ENCODE results near the gene ZFAND3. TPM values are rescaled to one million over a fixed set of nuclear protein-coding genes. Genes with fewer than 3 reads are reported as not detected.

Gene ZFAND3
- total and polyA plus RNA-seq, 10 of the 15 experiments (the other 5 are each of a cell fraction or from before 2014, with no cell fraction given) = 0.90 to 34.4 (median 16.3) TPM

- FAIRE-seq = no peak
- Histone ChIP-seq H3K4me2 (ENCODE audit: control insufficient read depth, insufficient read depth) (no peak overlapping the region), H3K27ac (ENCODE audit: control insufficient read depth, insufficient read depth) (no peak overlapping the region), H3K9ac (ENCODE audit: control insufficient read depth, insufficient read depth, low read length) (no peak overlapping the region), H3K4me1 (ENCODE audit: control insufficient read depth, insufficient read depth, low read length) (no peaks in the 10 kb centered on the region), H3K27me3 (replicated peaks in 1 of 2; ENCODE audit: control insufficient read depth in 2 of 2, insufficient read depth in 2 of 2, low read length in 1 of 2) (no peaks in the 10 kb centered on the region), H4K20me1 (ENCODE audit: control insufficient read depth, insufficient read depth) (no peaks in the 10 kb centered on the region), H2AFZ (ENCODE audit: control insufficient read depth, low read depth, low read length) (no peak overlapping the region), H3K4me3 (no peak overlapping the region), H3K79me2 (ENCODE audit: control insufficient read depth, insufficient read depth, low read length) (no peaks in the 10 kb centered on the region), H3K9me3 (replicated peaks; ENCODE audit: control insufficient read depth, insufficient read depth, low read length) (no peaks in the 10 kb centered on the region), H3K36me3 (ENCODE audit: control insufficient read depth in 2 of 2, insufficient read depth in 2 of 2, low read length in 1 of 2) (peaks cover 3 to 9% of the 10 kb centered on the region in 2 experiments; a peak in 3 of 4 replicates)
- in situ Hi-C loops (cut with MboI) (no loop called here), intact Hi-C loops (cut with micrococcal nuclease; ENCODE audit: unreplicated experiment) (no loop called here)
- no peak for DNase-seq (ENCODE audit: low read depth, low spot score)
- ChIA-PET RAD21 (ENCODE audit: unreplicated experiment) (no interaction called here), CTCF (interaction anchor here (1.1 to 1.5 kb wide), 2 partner anchors 18 to 78 kb away, joined by 4 to 5 read pairs; no protein-coding TSS in a partner anchor), SMC1A (ENCODE audit: uncharacterized antibody, unreplicated experiment) (interaction anchor here (0.9 to 1.7 kb wide), 3 partner anchors 12 to 18 kb away, joined by 3 to 5 read pairs (median 5); no protein-coding TSS in a partner anchor), POLR2A (no interaction called here)
- TF ChIP-seq CBFB (IDR thresholded peaks at IDR 0.05; ENCODE audit: low read depth) = no peak
- no peak for TF ChIP-seq ZNF622 (IDR thresholded peaks at IDR 0.05)
- TF ChIP-seq LARP7 (IDR thresholded peaks at IDR 0.05) = no peak
- TF ChIP-seq JUND (IDR thresholded peaks at IDR 0.05; ENCODE audit: low read depth, low read length) = no peak
- no peak for TF ChIP-seq SIN3A (IDR thresholded peaks at IDR 0.05; ENCODE audit: low read depth, low read length)
- TF ChIP-seq ASH2L (IDR thresholded peaks at IDR 0.05; ENCODE audit: borderline replicate concordance, low read depth) = no peak
- no peak for TF ChIP-seq SRF (IDR thresholded peaks at IDR 0.05; ENCODE audit: low read depth in 2 of 2, low read length in 2 of 2)
- TF ChIP-seq NFYA (IDR thresholded peaks at IDR 0.05; ENCODE audit: borderline replicate concordance, low read depth, low read length) = no peak
- TF ChIP-seq RBBP5 (conservative IDR thresholded peaks at IDR 0.05) = no peak
- TF ChIP-seq SUZ12 (IDR thresholded peaks at IDR 0.05; ENCODE audit: unreplicated experiment) = no peak
- TF ChIP-seq KAT2A (conservative IDR thresholded peaks at IDR 0.05; ENCODE audit: control insufficient read depth, low read depth, low read length) = no peak
- TF ChIP-seq, protein P1, sequence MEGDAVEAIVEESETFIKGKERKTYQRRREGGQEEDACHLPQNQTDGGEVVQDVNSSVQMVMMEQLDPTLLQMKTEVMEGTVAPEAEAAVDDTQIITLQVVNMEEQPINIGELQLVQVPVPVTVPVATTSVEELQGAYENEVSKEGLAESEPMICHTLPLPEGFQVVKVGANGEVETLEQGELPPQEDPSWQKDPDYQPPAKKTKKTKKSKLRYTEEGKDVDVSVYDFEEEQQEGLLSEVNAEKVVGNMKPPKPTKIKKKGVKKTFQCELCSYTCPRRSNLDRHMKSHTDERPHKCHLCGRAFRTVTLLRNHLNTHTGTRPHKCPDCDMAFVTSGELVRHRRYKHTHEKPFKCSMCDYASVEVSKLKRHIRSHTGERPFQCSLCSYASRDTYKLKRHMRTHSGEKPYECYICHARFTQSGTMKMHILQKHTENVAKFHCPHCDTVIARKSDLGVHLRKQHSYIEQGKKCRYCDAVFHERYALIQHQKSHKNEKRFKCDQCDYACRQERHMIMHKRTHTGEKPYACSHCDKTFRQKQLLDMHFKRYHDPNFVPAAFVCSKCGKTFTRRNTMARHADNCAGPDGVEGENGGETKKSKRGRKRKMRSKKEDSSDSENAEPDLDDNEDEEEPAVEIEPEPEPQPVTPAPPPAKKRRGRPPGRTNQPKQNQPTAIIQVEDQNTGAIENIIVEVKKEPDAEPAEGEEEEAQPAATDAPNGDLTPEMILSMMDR (IDR thresholded peaks at IDR 0.05 in 2 of 3, conservative IDR thresholded peaks at IDR 0.05 in 1 of 3; ENCODE audit: control insufficient read depth in 2 of 3, extremely low read depth in 1 of 3, insufficient read depth in 1 of 3, low read depth in 3 of 3, low read length in 3 of 3) = no peak
- TF ChIP-seq, protein P2, sequence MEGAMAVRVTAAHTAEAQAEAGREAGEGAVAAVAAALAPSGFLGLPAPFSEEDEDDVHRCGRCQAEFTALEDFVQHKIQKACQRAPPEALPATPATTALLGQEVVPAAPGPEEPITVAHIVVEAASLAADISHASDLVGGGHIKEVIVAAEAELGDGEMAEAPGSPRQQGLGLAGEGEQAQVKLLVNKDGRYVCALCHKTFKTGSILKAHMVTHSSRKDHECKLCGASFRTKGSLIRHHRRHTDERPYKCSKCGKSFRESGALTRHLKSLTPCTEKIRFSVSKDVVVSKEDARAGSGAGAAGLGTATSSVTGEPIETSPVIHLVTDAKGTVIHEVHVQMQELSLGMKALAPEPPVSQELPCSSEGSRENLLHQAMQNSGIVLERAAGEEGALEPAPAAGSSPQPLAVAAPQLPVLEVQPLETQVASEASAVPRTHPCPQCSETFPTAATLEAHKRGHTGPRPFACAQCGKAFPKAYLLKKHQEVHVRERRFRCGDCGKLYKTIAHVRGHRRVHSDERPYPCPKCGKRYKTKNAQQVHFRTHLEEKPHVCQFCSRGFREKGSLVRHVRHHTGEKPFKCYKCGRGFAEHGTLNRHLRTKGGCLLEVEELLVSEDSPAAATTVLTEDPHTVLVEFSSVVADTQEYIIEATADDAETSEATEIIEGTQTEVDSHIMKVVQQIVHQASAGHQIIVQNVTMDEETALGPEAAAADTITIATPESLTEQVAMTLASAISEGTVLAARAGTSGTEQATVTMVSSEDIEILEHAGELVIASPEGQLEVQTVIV (IDR thresholded peaks at IDR 0.05; ENCODE audit: borderline replicate concordance, partially characterized antibody) = no peak
- no peak for TF ChIP-seq POU2F2 (IDR thresholded peaks at IDR 0.05; ENCODE audit: borderline replicate concordance, low read depth, low read length)
- TF ChIP-seq SMAD5 (IDR thresholded peaks at IDR 0.05; ENCODE audit: low read depth) = no peak
- no peak for TF ChIP-seq BMI1 (IDR thresholded peaks at IDR 0.05; ENCODE audit: borderline replicate concordance)
- no peak for TF ChIP-seq MYC (IDR thresholded peaks at IDR 0.05; ENCODE audit: insufficient read depth, insufficient read length, insufficient replicate concordance, low read length, severe bottlenecking)
- TF ChIP-seq RB1 (IDR thresholded peaks at IDR 0.05; ENCODE audit: borderline replicate concordance) = no peak
- 97% methylated on average over 5 of the region's 5 CpGs for WGBS (ENCODE audit: insufficient coverage, insufficient replicate concordance, low lambda C conversion rate, missing lambda C conversion rate)
- ATAC-seq = no peak
- no TSS peak for BruUV-seq (replicated peaks)
Observed at GRCh38 chr6:38112181-38112580, 292.7 kb downstream of the ZFAND3 start.
